AG09309 (cell line): ENCODE measurements around the gene NARS2.

ENCODE experiments used
- DNase-seq: peaks from one replicate; pipeline ENCODE4 v3.0.0-alpha.2; 2010; ENCODE audit warnings: low read depth
- H3K4me3 ChIP-seq: 2 replicates; pipeline ENCODE4 v1.5.1; 2011; ENCODE audit warnings: mild to moderate bottlenecking, low read depth, low read length, moderate library complexity; ENCODE audit not compliant: control insufficient read depth
- TF ChIP-seq, protein P1 (sequence below): IDR thresholded peaks from 2 replicates; pipeline ENCODE4 v1.5.1; 2011; ENCODE audit warnings: mild to moderate bottlenecking, low read depth, low read length, inconsistent platforms; ENCODE audit not compliant: insufficient read depth, control insufficient read depth; ENCODE audit errors: missing control alignments

Gene NARS2

DNA sequence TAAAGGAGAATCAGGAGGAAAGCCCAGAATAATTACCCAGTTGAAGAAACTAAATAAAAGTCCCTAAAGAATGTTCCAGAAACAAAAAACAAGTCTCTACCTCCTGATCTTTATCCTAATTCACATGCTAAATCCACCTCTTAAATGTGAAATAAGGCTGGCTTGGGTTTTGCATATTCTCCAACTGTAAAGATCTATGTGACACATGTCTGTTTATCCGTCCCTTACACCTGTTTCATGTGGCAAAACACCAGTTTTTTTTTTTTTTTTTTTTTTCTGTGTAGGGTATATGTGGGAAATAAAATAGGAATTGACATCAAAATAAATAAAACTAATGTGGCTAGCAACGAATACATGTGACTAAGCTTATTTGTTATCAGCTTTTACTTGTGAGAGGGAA is 70.5 kb downstream of the NARS2 start:
- TF ChIP-seq, protein P1, sequence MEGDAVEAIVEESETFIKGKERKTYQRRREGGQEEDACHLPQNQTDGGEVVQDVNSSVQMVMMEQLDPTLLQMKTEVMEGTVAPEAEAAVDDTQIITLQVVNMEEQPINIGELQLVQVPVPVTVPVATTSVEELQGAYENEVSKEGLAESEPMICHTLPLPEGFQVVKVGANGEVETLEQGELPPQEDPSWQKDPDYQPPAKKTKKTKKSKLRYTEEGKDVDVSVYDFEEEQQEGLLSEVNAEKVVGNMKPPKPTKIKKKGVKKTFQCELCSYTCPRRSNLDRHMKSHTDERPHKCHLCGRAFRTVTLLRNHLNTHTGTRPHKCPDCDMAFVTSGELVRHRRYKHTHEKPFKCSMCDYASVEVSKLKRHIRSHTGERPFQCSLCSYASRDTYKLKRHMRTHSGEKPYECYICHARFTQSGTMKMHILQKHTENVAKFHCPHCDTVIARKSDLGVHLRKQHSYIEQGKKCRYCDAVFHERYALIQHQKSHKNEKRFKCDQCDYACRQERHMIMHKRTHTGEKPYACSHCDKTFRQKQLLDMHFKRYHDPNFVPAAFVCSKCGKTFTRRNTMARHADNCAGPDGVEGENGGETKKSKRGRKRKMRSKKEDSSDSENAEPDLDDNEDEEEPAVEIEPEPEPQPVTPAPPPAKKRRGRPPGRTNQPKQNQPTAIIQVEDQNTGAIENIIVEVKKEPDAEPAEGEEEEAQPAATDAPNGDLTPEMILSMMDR: no peak
- DNase-seq: no peak
- no peak overlapping the region for H3K4me3 ChIP-seq

DNA sequence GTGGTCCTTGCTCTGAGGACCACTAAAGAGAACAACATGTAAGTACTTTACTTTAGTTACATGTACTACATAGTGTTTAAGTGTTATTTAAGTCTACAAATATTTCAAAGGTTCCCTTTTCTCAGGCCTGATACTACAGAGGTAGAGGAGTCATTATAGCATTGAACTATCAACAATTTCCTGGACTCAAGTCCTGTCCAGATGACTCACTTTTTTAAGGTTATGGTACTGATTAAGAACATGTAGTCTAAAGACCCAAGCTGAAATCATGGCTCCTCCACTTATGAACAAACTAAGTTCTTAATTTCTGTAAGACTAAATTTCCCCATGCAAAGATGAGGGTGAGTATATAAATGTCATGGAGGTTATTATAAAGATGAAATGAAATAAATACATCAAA is 74.7 kb downstream of the NARS2 start:
- DNase-seq: no peak
- TF ChIP-seq, protein P1: no peak
- H3K4me3 ChIP-seq: no peak overlapping the region

DNA sequence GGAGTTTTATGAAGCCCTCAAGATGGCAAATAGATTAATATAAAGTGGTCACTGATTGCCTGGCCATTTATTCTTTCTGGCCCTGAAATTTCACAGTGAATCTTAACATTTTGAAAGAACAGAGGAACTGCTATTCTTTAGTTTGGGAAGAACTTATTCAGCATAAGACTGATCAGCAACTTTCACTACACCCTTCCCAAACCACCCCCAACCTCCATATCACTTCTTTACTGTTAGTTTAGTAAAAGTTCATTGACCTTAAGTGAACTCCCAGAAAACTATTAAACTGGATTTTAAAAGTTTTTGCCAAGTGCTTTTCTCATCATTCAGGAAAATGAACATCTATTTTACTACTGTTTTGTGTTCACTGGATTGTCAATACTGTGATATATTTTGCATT is 77.4 kb downstream of the NARS2 start:
- TF ChIP-seq, protein P1: no peak
- H3K4me3 ChIP-seq: no peak overlapping the region
- DNase-seq: no peak

DNA sequence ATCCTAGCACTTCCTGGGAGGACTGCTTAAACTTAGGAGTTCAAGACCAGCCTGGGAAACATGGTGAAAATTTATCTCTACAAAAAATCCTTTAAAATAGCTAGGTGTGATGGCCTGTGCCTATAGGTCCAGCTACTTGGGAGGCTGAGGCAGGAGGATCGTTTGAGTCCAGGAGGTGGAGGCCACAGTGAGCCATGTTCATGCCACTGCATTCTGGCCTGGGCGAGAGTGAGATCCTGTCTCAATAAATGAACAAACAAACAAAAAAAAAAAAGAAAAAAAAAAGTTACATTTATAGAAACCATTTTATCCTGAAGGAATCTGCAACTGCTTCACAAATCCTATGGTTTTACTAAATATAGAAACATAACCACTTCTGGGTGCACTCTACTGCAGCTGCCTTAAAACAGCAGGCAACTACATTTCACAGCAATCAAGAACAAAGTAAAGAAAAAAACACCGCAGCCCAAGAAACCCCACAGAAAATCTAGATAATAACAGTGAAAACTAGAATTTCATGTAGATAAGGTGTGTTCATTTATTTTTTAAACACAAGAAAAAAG is 81.2 kb downstream of the NARS2 start:
- no peak for DNase-seq
- H3K4me3 ChIP-seq: no peak overlapping the region
- TF ChIP-seq, protein P1: no peak

DNA sequence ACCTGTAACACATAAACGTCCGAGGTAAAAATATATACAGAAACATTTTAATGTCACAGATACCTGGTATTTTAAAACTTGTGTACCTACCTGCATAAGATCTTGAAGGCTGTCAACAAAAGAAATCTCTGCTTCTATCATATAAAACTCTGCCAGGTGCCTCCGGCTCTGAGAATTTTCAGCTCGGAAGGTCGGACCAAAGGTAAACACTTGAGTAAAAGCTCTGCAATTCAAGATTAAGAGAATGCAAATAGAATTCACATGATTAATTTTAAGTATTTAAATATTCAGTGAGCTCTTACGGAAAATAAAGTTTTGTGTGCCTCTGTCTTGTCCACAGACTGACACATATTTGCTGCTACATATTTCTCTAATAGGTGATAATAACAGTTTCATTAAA is 81.7 kb downstream of the NARS2 start:
- TF ChIP-seq, protein P1: no peak

DNA sequence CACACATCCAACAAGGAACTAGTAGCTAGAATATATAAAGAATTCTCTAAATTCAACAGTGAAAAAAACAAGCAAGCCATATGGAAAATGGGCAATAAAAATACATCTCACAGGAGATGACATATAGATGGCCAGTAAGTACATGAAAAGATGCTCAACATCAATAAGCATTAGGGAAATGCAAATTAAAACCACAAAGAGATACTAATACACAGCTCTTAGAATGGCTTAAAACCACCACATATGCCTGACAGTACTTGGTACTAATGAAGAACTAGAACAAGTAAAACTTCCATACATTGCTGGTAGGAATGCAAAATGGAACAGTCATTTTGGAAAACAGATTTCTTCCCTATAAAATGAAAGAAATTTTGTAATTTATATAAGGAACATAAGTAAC is 85.5 kb downstream of the NARS2 start:
- TF ChIP-seq, protein P1: no peak

More for the DNA sequence above, 81.7 kb downstream of the NARS2 start:
- DNase-seq: no peak
- H3K4me3 ChIP-seq: no peak overlapping the region

DNA sequence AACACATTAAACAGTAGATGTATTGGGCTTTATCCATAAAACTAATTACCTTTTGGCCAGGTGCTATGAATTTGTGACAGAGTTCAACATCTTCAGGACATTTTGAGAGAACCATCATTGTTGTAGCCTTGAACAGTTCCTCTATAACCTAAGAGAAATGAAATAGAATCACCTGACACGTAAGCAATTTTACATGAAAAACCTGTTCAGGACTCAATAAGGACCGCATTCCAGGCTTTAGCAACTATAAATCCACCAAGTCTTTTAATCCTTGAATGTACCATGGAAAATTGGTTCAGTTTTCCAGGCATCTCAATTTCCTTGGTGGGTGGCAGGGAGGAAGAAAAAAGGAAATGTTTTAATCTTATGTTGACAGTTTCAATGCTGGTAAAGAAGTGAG is 96.1 kb downstream of the NARS2 start:
- TF ChIP-seq, protein P1: no peak
- DNase-seq: no peak
- no peak overlapping the region for H3K4me3 ChIP-seq

More for the DNA sequence above, 85.5 kb downstream of the NARS2 start:
- DNase-seq: no peak
- H3K4me3 ChIP-seq: no peak overlapping the region
